ENCODE data around the gene NECTIN1. TPM values are rescaled to one million over a fixed set of nuclear protein-coding genes. Genes with fewer than 3 reads are reported as not detected.
A peak's percentile ranks its signal among the peaks of the same experiment; 100 is the strongest.

Gene NECTIN1
- total and polyA plus RNA-seq, 2 of the 4 experiments (the other 2 are of a cell fraction) = 2.3 to 4.2 TPM

DNA sequence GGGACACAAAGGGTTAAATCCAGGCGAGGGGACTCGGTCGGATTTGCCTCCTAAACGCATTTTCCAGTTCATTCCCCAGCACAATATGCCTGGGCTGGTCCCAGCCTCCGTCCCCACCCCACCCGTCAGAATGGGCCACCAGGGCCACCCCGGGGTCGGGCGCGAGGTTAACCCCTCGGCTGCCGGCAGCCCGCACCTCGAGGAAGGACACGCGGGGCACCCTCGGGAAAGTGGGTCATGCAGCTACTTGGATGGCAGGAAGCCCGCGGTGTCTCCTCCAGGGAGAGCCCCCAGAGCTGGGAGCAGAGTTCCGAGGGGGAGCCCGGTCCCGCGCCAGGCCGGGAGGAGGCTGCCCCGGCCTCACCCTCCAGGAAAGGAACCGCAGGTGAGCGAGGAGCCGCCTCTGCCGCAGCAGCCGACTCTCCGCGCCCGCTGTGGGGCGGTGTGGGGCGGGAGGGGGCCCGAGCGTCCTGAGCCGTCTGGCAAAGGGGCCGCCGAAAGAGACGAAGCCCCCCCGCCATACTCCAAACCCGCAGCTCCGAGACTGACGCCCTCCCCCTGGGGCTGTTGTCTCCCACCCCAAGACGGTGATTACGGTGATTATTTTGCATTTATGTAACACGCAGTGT lies 1.4 kb downstream of the NECTIN1 start:
- ChIA-PET CTCF (interaction anchor here (0.6 kb wide), 1 partner anchor 35 kb away, joined by 3 read pairs; no protein-coding TSS in a partner anchor), POLR2A (ENCODE audit: unreplicated experiment) (no interaction called here)
- Histone ChIP-seq H4K8ac (ENCODE audit: low read depth in 2 of 2, low read length in 2 of 2) (no peak overlapping the region), H3K27ac (ENCODE audit: insufficient read depth, low read length) (no peak overlapping the region), H2AK9ac (replicated peaks; ENCODE audit: low read depth, low read length, poor library complexity) (no peak overlapping the region), H3K27me3 (ENCODE audit: control insufficient read depth, insufficient read depth, low read length) (peaks cover 9% of the 10 kb centered on the region), H4K91ac (ENCODE audit: insufficient read depth, low read depth, low read length) (no peak overlapping the region), H2BK20ac (ENCODE audit: low read depth, low read length) (no peak overlapping the region), H3K9me3 (ENCODE audit: control insufficient read depth, insufficient read depth, low read length) (no peaks in the 10 kb centered on the region), H2AFZ (replicated peaks; ENCODE audit: low read length, poor library complexity) (peak overlapping the region; percentile 98), H2BK120ac (ENCODE audit: low read depth, low read length) (no peak overlapping the region), H3K9ac (ENCODE audit: low read depth, low read length) (no peak overlapping the region), H3K79me1 (ENCODE audit: low read depth in 1 of 2, low read length in 2 of 2) (no peaks in the 10 kb centered on the region), H4K20me1 (ENCODE audit: insufficient read depth, low read length) (no peaks in the 10 kb centered on the region; the same call in 1 of the 2 replicates), H2BK15ac (ENCODE audit: low read depth, low read length) (no peak overlapping the region), H3K14ac (replicated peaks; ENCODE audit: low read depth, low read length) (no peak overlapping the region), H3K18ac (ENCODE audit: low read depth, low read length) (no peak overlapping the region), H2AK5ac (ENCODE audit: low read depth, low read length) (no peak overlapping the region), H3K9me1 (ENCODE audit: insufficient read depth, low read length) (no peaks in the 10 kb centered on the region), H3K23ac (ENCODE audit: low read depth, low read length) (0 out of 2 replicates have a peak overlapping the region, but pooled peaks have one; percentile 42), H3K56ac (ENCODE audit: extremely low read depth, insufficient read depth, low read length) (no peak overlapping the region), H3K4me3 (ENCODE audit: insufficient read depth, low read depth, low read length) (peak overlapping the region; percentile 72), H3K4me2 (ENCODE audit: low read depth, low read length) (peak overlapping the region; percentile 89), H3K4ac (ENCODE audit: low read depth, low read length) (no peak overlapping the region), H4K5ac (ENCODE audit: low read depth, low read length) (no peak overlapping the region), H3K36me3 (ENCODE audit: control insufficient read depth, insufficient read depth, low read length) (no peaks in the 10 kb centered on the region), H3K4me1 (ENCODE audit: control insufficient read depth, insufficient read depth, low read length) (peaks cover 4% of the 10 kb centered on the region; the same call in 1 of the 2 replicates), H2BK5ac (ENCODE audit: low read depth, low read length, poor library complexity, severe bottlenecking) (no peak overlapping the region)
- 2% methylated on average over 12 of the region's 48 CpGs; no CpG with 5 or more reads in 1 of the 2 experiments for WGBS, 2 experiments (ENCODE audit: extremely low coverage in 2 of 2, insufficient read length in 1 of 2)
- TF ChIP-seq, protein P1, sequence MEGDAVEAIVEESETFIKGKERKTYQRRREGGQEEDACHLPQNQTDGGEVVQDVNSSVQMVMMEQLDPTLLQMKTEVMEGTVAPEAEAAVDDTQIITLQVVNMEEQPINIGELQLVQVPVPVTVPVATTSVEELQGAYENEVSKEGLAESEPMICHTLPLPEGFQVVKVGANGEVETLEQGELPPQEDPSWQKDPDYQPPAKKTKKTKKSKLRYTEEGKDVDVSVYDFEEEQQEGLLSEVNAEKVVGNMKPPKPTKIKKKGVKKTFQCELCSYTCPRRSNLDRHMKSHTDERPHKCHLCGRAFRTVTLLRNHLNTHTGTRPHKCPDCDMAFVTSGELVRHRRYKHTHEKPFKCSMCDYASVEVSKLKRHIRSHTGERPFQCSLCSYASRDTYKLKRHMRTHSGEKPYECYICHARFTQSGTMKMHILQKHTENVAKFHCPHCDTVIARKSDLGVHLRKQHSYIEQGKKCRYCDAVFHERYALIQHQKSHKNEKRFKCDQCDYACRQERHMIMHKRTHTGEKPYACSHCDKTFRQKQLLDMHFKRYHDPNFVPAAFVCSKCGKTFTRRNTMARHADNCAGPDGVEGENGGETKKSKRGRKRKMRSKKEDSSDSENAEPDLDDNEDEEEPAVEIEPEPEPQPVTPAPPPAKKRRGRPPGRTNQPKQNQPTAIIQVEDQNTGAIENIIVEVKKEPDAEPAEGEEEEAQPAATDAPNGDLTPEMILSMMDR (conservative IDR thresholded peaks at IDR 0.05; ENCODE audit: low read depth, low read length) = peak; percentile 12; the same call in 1 of the 2 replicates
- TF ChIP-seq RFX5 (IDR thresholded peaks at IDR 0.05; ENCODE audit: low read depth, low read length) = no peak
- intact Hi-C loops (cut with micrococcal nuclease) = loop anchor here (2.0 to 10.0 kb wide), 4 partner anchors 247 to 485 kb away; partner anchors contain the start of gene OAF
- DNase-seq (no peak), ATAC-seq (ENCODE audit: low read depth) (no peak)
- in situ Hi-C loops (cut with MboI; ENCODE audit: low sequenced_read_pairs) = no loop called here
- dilution Hi-C loops (cut with HindIII; ENCODE audit: low sequenced_read_pairs, unreplicated experiment) = no loop called here
- BruUV-seq (replicated peaks) = no TSS peak

All from IMR-90 (cell line).